Skeletal muscle cell (primary cell): Measurements from ENCODE around the gene EHBP1L1.

Experiments
- DNase-seq: peaks from one replicate; pipeline ENCODE4 v3.0.0-alpha.2; 2010; ENCODE audit warnings: low read depth
- H3K4me3 ChIP-seq: 2 replicates; pipeline ENCODE4 v1.5.1; 2011; ENCODE audit warnings: low read depth, mild to moderate bottlenecking, control low read depth, low read length, moderate library complexity

Gene EHBP1L1

GRCh38 chr11:65640483-65641296 lies 64.8 kb downstream of the EHBP1L1 start:
- no peak for DNase-seq
- no peak overlapping the region for H3K4me3 ChIP-seq

GRCh38 chr11:65641297-65642013 lies 65.6 kb downstream of the EHBP1L1 start:
- DNase-seq: no peak
- H3K4me3 ChIP-seq: no peak overlapping the region
